ENCODE measurements around the gene COTL1.

DNA sequence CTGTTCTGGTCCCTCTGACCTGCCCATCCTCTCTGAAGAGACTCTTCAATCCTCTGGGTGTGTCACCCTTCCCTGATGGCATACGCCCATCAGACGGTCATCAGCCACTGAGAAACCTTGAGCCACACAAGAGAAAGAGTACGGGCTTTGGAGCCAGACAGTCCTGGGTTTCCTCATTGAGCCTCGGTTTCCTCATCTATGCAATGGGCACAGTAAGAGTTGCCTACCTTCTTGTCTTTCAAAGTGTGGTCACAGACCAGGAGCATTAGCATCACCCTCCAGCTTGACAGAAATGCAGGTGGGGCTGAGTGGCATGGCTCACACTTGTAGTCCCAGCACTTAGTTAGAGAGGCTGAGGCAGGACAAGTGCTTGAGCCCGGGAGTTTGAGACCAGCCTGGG lies 87.3 kb downstream of the COTL1 start:
- no peak for TF ChIP-seq EZH2 (IDR thresholded peaks at IDR 0.05; ENCODE audit: borderline replicate concordance, low read depth, low read length, poor library complexity, severe bottlenecking)
- TF ChIP-seq, protein P1, sequence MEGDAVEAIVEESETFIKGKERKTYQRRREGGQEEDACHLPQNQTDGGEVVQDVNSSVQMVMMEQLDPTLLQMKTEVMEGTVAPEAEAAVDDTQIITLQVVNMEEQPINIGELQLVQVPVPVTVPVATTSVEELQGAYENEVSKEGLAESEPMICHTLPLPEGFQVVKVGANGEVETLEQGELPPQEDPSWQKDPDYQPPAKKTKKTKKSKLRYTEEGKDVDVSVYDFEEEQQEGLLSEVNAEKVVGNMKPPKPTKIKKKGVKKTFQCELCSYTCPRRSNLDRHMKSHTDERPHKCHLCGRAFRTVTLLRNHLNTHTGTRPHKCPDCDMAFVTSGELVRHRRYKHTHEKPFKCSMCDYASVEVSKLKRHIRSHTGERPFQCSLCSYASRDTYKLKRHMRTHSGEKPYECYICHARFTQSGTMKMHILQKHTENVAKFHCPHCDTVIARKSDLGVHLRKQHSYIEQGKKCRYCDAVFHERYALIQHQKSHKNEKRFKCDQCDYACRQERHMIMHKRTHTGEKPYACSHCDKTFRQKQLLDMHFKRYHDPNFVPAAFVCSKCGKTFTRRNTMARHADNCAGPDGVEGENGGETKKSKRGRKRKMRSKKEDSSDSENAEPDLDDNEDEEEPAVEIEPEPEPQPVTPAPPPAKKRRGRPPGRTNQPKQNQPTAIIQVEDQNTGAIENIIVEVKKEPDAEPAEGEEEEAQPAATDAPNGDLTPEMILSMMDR (conservative IDR thresholded peaks at IDR 0.05; ENCODE audit: low read depth, low read length): no peak
